GM19438 (cell line): ENCODE measurements around the gene ZBTB49.
"Not testable (repeated sequence)": the region's sequence is repeated elsewhere in the genome, so short reads cannot be mapped to it uniquely, and the experiment has no call there.

Experiments
- ATAC-seq: cut with Tn5 transposase; IDR thresholded peaks from one replicate; pipeline ENCODE4 v1.9.1; 2021; ENCODE audit warnings: low read depth; ENCODE audit not compliant: unreplicated experiment

Gene ZBTB49

GRCh38 chr4:4289941-4290850, at the start of gene ZBTB49, which contains the start of gene LYAR:
TSS of gene ZBTB49 (plus strand) at chr4:4290251. CDS start at chr4:4299946, 9,695 bp downstream.
TSS of gene LYAR (minus strand) at chr4:4290154. CDS start at chr4:4283742, 6,412 bp downstream.
- peak; percentile 96 for ATAC-seq

- no peak for ATAC-seq
Measured at GRCh38 chr4:4245172-4245571, 44.9 kb upstream of the ZBTB49 start.

- ATAC-seq, result no peak
Measured at GRCh38 chr4:4247696-4248028, 42.4 kb upstream of the ZBTB49 start.

GRCh38 chr4:4248029-4248884, 41.8 kb upstream of the ZBTB49 start, which contains the start of gene TMEM128:
TSS of gene TMEM128 (minus strand) at chr4:4248223. CDS start at chr4:4248202, 21 bp downstream.
- peak; percentile 97 for ATAC-seq

GRCh38 chr4:4248885-4249203, 41.2 kb upstream of the ZBTB49 start:
- no peak for ATAC-seq

- not testable (repeated sequence) for ATAC-seq
Measured at GRCh38 chr4:4249342-4249741, 40.7 kb upstream of the ZBTB49 start.

GRCh38 chr4:4249866-4250265, 40.2 kb upstream of the ZBTB49 start:
- ATAC-seq, result no peak

- no peak for ATAC-seq
Measured at GRCh38 chr4:4254199-4254598, 35.9 kb upstream of the ZBTB49 start.

- ATAC-seq, result no peak
Measured at GRCh38 chr4:4254666-4255065, 35.4 kb upstream of the ZBTB49 start.

GRCh38 chr4:4256799-4257198, 33.3 kb upstream of the ZBTB49 start:
- no peak for ATAC-seq

GRCh38 chr4:4257705-4258104, 32.3 kb upstream of the ZBTB49 start:
- not testable (repeated sequence) for ATAC-seq

- ATAC-seq, result no peak
Measured at GRCh38 chr4:4259484-4260100, 30.5 kb upstream of the ZBTB49 start.

- ATAC-seq, result peak; percentile 78
Measured at GRCh38 chr4:4260185-4260751, 29.8 kb upstream of the ZBTB49 start.

GRCh38 chr4:4267981-4268380, 22.1 kb upstream of the ZBTB49 start:
- no peak for ATAC-seq

- ATAC-seq, result no peak
Measured at GRCh38 chr4:4268776-4269175, 21.3 kb upstream of the ZBTB49 start.

GRCh38 chr4:4269331-4269731, 20.7 kb upstream of the ZBTB49 start:
- no peak for ATAC-seq

GRCh38 chr4:4269856-4270255, 20.2 kb upstream of the ZBTB49 start:
- no peak for ATAC-seq

- no peak for ATAC-seq
Measured at GRCh38 chr4:4270529-4270928, 19.5 kb upstream of the ZBTB49 start.

GRCh38 chr4:4271912-4272311, 18.1 kb upstream of the ZBTB49 start:
- no peak for ATAC-seq

- no peak for ATAC-seq
Measured at GRCh38 chr4:4274226-4274625, 15.8 kb upstream of the ZBTB49 start.

GRCh38 chr4:4277531-4277930, 12.5 kb upstream of the ZBTB49 start:
- ATAC-seq, result no peak
